Suppressor macrophage (primary cell): ENCODE measurements around the gene PPP2R2C.

Experiments used
- DNase-seq, 4 experiments: peaks; one replicate each; pipeline ENCODE4 v3.0.0-alpha.2; 2020 to 2022

Gene PPP2R2C

GRCh38 chr4:6446538-6447451, 25.6 kb downstream of the PPP2R2C start:
- no peak for DNase-seq

- no peak for DNase-seq
These were observed 26.3 kb downstream of the PPP2R2C start for GRCh38 chr4:6446130-6446482.

- no peak for DNase-seq
These were observed 26.8 kb downstream of the PPP2R2C start for GRCh38 chr4:6445403-6446129.

- no peak for DNase-seq
These were observed 27.8 kb downstream of the PPP2R2C start for GRCh38 chr4:6444582-6444981.

GRCh38 chr4:6443035-6444023, 29.1 kb downstream of the PPP2R2C start:
- DNase-seq = no peak

- DNase-seq = no peak
These were observed 29.9 kb downstream of the PPP2R2C start for GRCh38 chr4:6442555-6442954.

- no peak for DNase-seq
These were observed 30.7 kb downstream of the PPP2R2C start for GRCh38 chr4:6441758-6442157.

GRCh38 chr4:6441202-6441582, 31.2 kb downstream of the PPP2R2C start:
- no peak for DNase-seq

GRCh38 chr4:6440506-6441201, 31.8 kb downstream of the PPP2R2C start:
- DNase-seq = no peak

- no peak for DNase-seq
These were observed 33.2 kb downstream of the PPP2R2C start for GRCh38 chr4:6439120-6439762.

- no peak for DNase-seq
These were observed 34.6 kb downstream of the PPP2R2C start for GRCh38 chr4:6437826-6438238.

GRCh38 chr4:6435010-6435409, 37.4 kb downstream of the PPP2R2C start:
- no peak for DNase-seq

GRCh38 chr4:6430927-6431326, 41.5 kb downstream of the PPP2R2C start:
- no peak for DNase-seq

GRCh38 chr4:6427439-6428090, 44.8 kb downstream of the PPP2R2C start:
- no peak for DNase-seq

GRCh38 chr4:6426571-6427438, 45.6 kb downstream of the PPP2R2C start:
- DNase-seq = no peak

GRCh38 chr4:6425911-6426310, 46.5 kb downstream of the PPP2R2C start:
- no peak for DNase-seq

GRCh38 chr4:6425336-6425735, 47.1 kb downstream of the PPP2R2C start:
- DNase-seq = no peak

GRCh38 chr4:6424425-6424824, 48.0 kb downstream of the PPP2R2C start:
- no peak for DNase-seq

GRCh38 chr4:6423575-6423974, 48.8 kb downstream of the PPP2R2C start:
- DNase-seq = peak in 2 of 4 experiments; percentile 10 to 17

GRCh38 chr4:6422866-6423265, 49.5 kb downstream of the PPP2R2C start:
- DNase-seq = no peak
